HEK293T (cell line): Measurements from ENCODE around the gene ZNF600.
"Not testable (repeated sequence)": the region's sequence is repeated elsewhere in the genome, so short reads cannot be mapped to it uniquely, and the experiment has no call there.

Source experiments
- CTCF ChIA-PET: fragments of 350-600 bp; formaldehyde crosslinking; extraction: SDS; loops from one replicate; lab custom pipeline; 2021; ENCODE audit warnings: antibody characterized with exemption, inconsistent platforms; lab: Yijun Ruan, JAX
- POLR2A ChIA-PET: fragments of 350-600 bp; formaldehyde crosslinking; extraction: SDS; loops from one replicate; lab custom pipeline; 2020; ENCODE audit warnings: antibody characterized with exemption, inconsistent platforms; lab: Yijun Ruan, JAX
- DNase-seq: peaks from one replicate; pipeline ENCODE4 v3.0.0; 2012; ENCODE audit warnings: mixed read lengths; ENCODE audit errors: extremely low spot score
- ARNT ChIP-seq: fragments of 450-650 bp; IDR thresholded peaks from 2 replicates; pipeline ENCODE4 v1.6.1; 2017; ENCODE audit warnings: mild to moderate bottlenecking
- BHLHE40 ChIP-seq: fragments of 450-650 bp; IDR thresholded peaks from 2 replicates; pipeline ENCODE4 v1.6.1; 2016; ENCODE audit warnings: mild to moderate bottlenecking, moderate library complexity, borderline replicate concordance
- CTBP1 ChIP-seq: fragments of 450-650 bp; IDR thresholded peaks from 2 replicates; pipeline ENCODE4 v1.6.1; 2016; ENCODE audit warnings: borderline replicate concordance
- ELF4 ChIP-seq: fragments of 450-650 bp; IDR thresholded peaks from 2 replicates; pipeline ENCODE4 v1.6.1; 2017; ENCODE audit warnings: antibody characterized with exemption
- FOXA1 ChIP-seq: fragments of 450-650 bp; IDR thresholded peaks from 2 replicates; pipeline ENCODE4 v1.6.1; 2016; ENCODE audit warnings: mild to moderate bottlenecking
- FOXK2 ChIP-seq: fragments of 450-650 bp; IDR thresholded peaks from 2 replicates; pipeline ENCODE4 v1.6.1; 2016; ENCODE audit warnings: mild to moderate bottlenecking
- FOXM1 ChIP-seq: fragments of 450-650 bp; IDR thresholded peaks from 2 replicates; pipeline ENCODE4 v1.6.1; 2017; ENCODE audit warnings: mild to moderate bottlenecking, borderline replicate concordance
- HDGF ChIP-seq: fragments of 450-650 bp; IDR thresholded peaks from 2 replicates; pipeline ENCODE4 v1.6.1; 2017; ENCODE audit warnings: antibody characterized with exemption, borderline replicate concordance
- L3MBTL2 ChIP-seq: fragments of 450-650 bp; conservative IDR thresholded peaks from 2 replicates; pipeline ENCODE4 v1.6.1; 2016; ENCODE audit warnings: mild to moderate bottlenecking
- LEF1 ChIP-seq: fragments of 450-650 bp; IDR thresholded peaks from 2 replicates; pipeline ENCODE4 v1.6.1; 2017; ENCODE audit warnings: mild to moderate bottlenecking, borderline replicate concordance
- NFRKB ChIP-seq: fragments of 450-650 bp; IDR thresholded peaks from 2 replicates; pipeline ENCODE4 v1.6.1; 2016; ENCODE audit warnings: mild to moderate bottlenecking, moderate library complexity
- SP1 ChIP-seq: fragments of 450-650 bp; IDR thresholded peaks from 2 replicates; pipeline ENCODE4 v1.6.1; 2017
- SUZ12 ChIP-seq: fragments of 450-650 bp; IDR thresholded peaks from 2 replicates; pipeline ENCODE4 v1.6.1; 2016; ENCODE audit warnings: mild to moderate bottlenecking
- TARDBP ChIP-seq: fragments of 450-650 bp; IDR thresholded peaks from 2 replicates; pipeline ENCODE4 v1.6.1; 2016
- ZNF384 ChIP-seq: fragments of 450-650 bp; IDR thresholded peaks from 2 replicates; pipeline ENCODE4 v1.6.1; 2016
- TF ChIP-seq, protein P1 (sequence below): fragments of 450-650 bp; IDR thresholded peaks from 2 replicates; pipeline ENCODE4 v1.6.1; 2016

Gene ZNF600

DNA sequence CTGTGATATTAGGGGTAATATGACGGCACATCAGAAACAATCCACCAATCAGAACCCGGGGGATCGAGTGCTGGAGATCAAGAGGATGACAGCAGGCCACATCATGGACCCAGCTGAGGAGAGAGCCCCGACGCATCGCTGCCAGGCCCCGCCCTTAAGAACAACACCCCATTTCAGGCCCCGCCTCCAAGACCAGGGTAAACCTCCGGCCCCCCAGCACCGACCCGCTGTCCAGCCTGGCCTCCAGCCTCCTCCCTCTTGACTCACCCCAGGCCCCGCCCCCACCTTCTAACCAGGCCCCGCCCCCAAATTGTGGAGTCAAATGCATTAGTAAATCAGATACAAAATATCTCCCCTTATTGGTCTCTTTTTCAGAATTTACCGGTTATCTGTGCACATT, 47.0 kb downstream of the ZNF600 start:
- ChIA-PET CTCF (no interaction called here), POLR2A (no interaction called here)
- DNase-seq, result no peak
- TF ChIP-seq LEF1 (no peak), SUZ12 (no peak), TARDBP (no peak), L3MBTL2 (no peak), BHLHE40 (no peak), HDGF (no peak), SP1 (no peak), ELF4 (no peak), ZNF384 (no peak), NFRKB (no peak), FOXM1 (no peak), FOXA1 (no peak), CTBP1 (no peak), ARNT (no peak), FOXK2 (no peak)
- TF ChIP-seq, protein P1, sequence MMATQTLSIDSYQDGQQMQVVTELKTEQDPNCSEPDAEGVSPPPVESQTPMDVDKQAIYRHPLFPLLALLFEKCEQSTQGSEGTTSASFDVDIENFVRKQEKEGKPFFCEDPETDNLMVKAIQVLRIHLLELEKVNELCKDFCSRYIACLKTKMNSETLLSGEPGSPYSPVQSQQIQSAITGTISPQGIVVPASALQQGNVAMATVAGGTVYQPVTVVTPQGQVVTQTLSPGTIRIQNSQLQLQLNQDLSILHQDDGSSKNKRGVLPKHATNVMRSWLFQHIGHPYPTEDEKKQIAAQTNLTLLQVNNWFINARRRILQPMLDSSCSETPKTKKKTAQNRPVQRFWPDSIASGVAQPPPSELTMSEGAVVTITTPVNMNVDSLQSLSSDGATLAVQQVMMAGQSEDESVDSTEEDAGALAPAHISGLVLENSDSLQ, result no peak

DNA sequence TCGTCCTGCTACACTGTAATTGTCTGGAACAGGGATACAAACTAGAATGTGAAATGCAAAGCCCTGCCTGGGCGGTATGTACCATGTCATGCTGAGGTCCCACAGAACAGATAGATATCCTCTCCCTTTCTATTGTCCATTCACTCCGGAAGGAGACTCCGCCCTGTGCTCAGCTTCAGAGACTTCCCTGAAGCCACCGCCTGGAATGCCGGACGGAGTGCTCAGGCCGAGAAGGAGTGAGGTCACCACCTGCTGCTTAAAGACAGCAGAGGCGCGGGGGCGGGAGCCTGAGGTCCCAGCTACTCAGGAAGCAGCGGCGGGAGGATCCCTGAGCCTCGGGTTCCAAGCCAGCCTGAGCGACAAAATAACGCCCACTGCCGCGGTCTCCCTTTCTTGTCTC, 50.9 kb downstream of the ZNF600 start:
- ChIA-PET CTCF (no interaction called here), POLR2A (no interaction called here)
- no peak for DNase-seq
- TF ChIP-seq FOXA1, result no peak
- no peak for TF ChIP-seq CTBP1
- TF ChIP-seq FOXK2, result no peak
- no peak for TF ChIP-seq LEF1

DNA sequence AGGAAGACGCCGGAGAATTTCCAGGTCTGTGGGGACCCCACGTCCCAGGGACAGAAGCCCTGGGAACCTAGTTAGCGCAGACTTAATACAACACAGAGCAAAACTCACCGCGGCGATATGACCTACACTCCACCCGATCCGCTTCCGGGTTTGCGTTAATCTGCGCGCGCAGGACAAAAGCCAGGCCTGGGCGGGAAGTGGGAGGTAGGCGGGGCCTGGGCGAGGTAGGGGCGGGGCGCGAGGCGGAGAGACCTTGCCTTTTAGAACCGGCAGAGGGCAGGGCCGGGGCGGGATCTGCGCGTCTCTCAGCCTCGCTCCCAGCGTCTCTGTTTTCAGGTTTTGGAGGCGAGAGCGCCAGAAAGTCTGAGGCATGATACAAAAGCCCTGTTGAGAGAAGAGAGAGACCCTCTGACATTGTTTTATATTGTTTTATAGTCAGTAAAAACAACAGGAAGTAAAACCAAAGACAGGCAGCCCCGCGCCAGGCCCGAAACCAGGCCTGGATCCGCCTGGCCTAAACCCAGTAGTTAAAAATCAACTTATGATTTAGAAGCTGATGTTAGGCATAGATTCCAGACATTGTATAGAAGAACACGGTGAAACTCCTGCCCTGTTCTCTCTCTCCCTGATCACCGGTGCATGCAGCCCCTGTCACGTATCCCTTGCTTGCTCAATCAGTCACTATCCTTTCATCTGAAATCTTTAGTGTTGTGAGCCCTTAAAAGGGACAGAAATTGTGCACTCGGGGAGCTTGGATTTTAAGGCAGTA, 51.5 kb downstream of the ZNF600 start, which contains the start of gene ZNF611:
TSS of gene ZNF611 (minus strand) at position 152 of the 769 bp plus-strand sequence. CDS start 19,150 bp downstream, outside the sequence.
- peak; percentile 78 for DNase-seq
- POLR2A ChIA-PET, result no interaction called here
- TF ChIP-seq L3MBTL2 (0 out of 2 replicates have a peak, but pooled peaks have one; percentile 8), NFRKB (no peak), ZNF384 (no peak), HDGF (no peak), FOXA1 (no peak), SP1 (no peak), ELF4 (peak; percentile 65), FOXK2 (no peak), LEF1 (no peak), TARDBP (no peak), CTBP1 (no peak), BHLHE40 (no peak)
- TF ChIP-seq, protein P1, result no peak
- CTCF ChIA-PET, result no interaction called here

DNA sequence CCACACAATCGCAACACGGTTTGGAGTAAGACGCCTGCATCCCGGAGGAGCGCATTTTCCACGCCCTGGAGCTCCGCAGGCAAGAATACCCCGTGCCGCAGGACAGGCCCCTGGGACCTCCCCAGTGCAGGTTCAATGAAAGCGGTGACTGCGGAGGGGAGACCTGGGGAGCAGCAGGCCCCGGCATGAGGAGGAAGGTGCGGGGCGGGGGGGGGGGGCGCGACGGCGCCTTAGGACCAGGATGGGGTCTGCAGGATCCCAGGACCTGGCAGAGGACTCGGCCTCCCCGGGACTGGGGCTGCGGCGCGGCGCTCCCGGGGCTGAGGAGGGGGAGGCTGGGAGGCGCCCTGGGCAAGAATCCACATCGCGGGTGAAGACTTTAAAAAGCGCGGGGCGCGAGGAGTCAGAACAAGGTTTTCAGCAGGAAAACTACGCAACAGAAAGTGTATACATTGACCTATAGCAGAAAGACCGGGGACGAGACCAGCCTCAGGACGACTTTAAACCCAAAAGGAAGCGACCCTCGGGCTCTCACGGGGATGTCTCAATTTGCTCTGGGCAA, 52.2 kb downstream of the ZNF600 start:
- CTCF ChIA-PET, result no interaction called here
- POLR2A ChIA-PET, result no interaction called here
- peak; percentile 19 for DNase-seq
- TF ChIP-seq NFRKB (no peak), TARDBP (no peak), L3MBTL2 (no peak), FOXM1 (no peak)
- TF ChIP-seq, protein P1, result no peak

DNA sequence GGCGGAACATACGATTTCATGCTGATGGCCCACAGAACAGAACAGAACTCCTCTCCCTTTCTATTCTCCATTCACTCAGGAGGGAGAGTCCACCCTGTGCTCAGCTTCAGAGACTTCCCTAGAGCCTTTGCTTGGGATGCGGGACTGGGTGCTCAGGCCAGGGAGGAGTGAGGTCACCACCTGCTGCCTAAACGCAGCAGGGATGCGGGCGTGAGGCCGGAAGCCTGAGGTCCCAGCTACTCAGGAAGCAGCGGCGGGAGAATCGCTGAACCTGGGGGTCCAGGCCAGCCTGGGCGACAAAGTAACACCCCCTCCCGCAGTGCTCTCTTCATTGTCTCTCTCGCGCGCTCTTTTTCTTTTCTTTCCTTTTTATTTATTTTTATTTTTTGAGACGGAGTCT, 60.5 kb downstream of the ZNF600 start:
- CTCF ChIA-PET, POLR2A ChIA-PET, DNase-seq: not testable (repeated sequence)

DNA sequence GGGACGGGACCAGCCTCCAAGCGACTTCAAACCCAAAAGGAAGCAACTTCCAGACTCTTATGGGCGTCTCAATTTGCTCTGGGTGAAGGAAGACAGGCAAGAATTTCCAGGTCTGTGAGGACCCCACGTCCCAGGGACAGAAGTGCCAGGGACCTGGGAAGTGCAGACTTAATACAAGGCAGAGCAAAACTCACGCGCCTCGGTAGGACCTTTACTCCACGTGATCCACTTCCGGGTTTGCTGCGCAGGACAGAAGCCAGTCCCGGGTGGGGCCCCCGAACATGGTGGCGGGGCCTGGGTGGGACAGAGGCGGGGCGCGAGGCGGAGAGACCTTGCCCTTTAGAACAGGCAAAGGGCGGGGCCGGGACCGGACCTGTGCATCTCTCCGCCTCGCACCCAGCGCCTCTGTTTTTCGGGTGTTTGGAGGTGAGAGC, 61.0 kb downstream of the ZNF600 start:
- CTCF ChIA-PET, result no interaction called here
- POLR2A ChIA-PET, result no interaction called here
- TF ChIP-seq HDGF (no peak), ZNF384 (no peak), FOXA1 (no peak), NFRKB (no peak), ARNT (no peak), FOXM1 (no peak), SUZ12 (no peak), FOXK2 (no peak), ELF4 (no peak), L3MBTL2 (no peak), CTBP1 (no peak), SP1 (no peak), LEF1 (no peak), TARDBP (no peak), BHLHE40 (no peak)
- TF ChIP-seq, protein P1, result no peak
- DNase-seq, result no peak
